ENCODE data around the gene SMIM5.

The SMIM5 gene

DNA sequence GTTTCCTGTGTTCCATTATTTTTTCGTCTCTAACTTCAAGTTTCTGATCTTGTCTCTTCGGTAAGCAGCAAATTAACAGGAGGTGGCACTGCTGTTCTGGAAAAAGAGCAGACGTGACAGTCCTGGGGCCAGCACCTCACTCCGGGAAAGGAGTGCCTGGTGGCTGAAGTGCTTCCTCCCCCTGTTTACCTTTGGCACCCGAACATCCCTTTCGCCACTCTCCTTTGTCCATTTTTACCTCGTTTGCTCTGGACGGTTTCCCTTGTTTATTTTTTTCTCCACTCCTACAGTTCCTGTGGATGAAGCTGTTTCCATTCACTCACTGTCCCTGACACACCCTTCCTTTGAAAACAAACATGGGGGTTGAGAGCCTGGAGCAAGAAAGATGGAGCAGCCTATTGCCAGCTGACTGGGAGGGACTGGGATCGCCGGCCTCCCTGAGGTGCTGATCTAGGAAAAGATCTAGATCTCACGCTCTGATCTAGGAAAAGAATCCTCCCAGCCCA, 46.5 kb downstream of the SMIM5 start:
- H3K36me3 ChIP-seq (ENCODE audit: insufficient read depth, low read length): peaks cover 24% of the 10 kb centered on the region
- no peak for DNase-seq (ENCODE audit: low read depth, low spot score)

DNA sequence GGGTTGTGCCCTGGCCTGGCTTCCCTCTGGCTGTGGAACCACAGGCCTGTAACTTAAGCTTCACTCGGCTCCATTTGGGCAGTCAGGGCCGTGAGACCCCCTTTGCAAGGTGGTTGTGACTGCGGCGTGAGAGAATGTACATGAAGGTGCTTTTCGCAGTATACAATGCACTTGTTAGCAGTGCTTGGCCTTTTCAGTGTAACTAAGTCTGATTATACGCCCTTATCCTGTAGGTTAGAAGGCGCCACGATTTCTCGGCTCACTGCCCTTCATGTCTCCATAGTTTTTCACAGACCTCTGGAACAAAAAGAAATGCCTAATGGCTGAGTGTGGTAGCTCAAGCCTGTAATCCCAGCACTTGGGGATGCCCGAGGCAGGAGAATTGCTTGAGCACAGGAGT, 47.2 kb downstream of the SMIM5 start:
- TF ChIP-seq EZH2 (IDR thresholded peaks at IDR 0.05) (no peak), FOXP2 (optimal IDR thresholded peaks at IDR 0.05; ENCODE audit: control extremely low read depth, extremely low read length, insufficient read depth) (no peak)
- H3K27ac ChIP-seq: no peak overlapping the region
- H3K9me3 ChIP-seq (ENCODE audit: low read depth, low read length): no peaks in the 10 kb centered on the region
- H3K9ac ChIP-seq (ENCODE audit: insufficient read length): no peak overlapping the region
- no peak overlapping the region for H3K4me3 ChIP-seq
- DNase-seq (ENCODE audit: low read depth, low spot score): no peak
- peaks cover 24% of the 10 kb centered on the region for H3K36me3 ChIP-seq (ENCODE audit: insufficient read depth, low read length)

More for the DNA sequence above, 46.5 kb downstream of the SMIM5 start:
- H3K4me3 ChIP-seq: no peak overlapping the region
- H3K27ac ChIP-seq: no peak overlapping the region
- TF ChIP-seq POLR2AphosphoS5 (IDR thresholded peaks at IDR 0.05; ENCODE audit: borderline replicate concordance, low read depth, low read length): no peak
- no peak for TF ChIP-seq FOXP2 (optimal IDR thresholded peaks at IDR 0.05; ENCODE audit: control extremely low read depth, extremely low read length, insufficient read depth)
- TF ChIP-seq EZH2 (IDR thresholded peaks at IDR 0.05): no peak
- H3K9me3 ChIP-seq (ENCODE audit: low read depth, low read length): no peaks in the 10 kb centered on the region
- no peak overlapping the region for H3K9ac ChIP-seq (ENCODE audit: insufficient read length)

GRCh38 chr17:75681289-75681688, 48.1 kb downstream of the SMIM5 start:
- no peak for DNase-seq (ENCODE audit: low read depth, low spot score)
- no peaks in the 10 kb centered on the region for H3K9me3 ChIP-seq (ENCODE audit: low read depth, low read length)
- H3K9ac ChIP-seq (ENCODE audit: insufficient read length): no peak overlapping the region
- H3K27ac ChIP-seq: peak overlapping the region; percentile 36
- peaks cover 24% of the 10 kb centered on the region for H3K36me3 ChIP-seq (ENCODE audit: insufficient read depth, low read length)
- H3K4me3 ChIP-seq: no peak overlapping the region
- TF ChIP-seq FOXP2 (optimal IDR thresholded peaks at IDR 0.05; ENCODE audit: control extremely low read depth, extremely low read length, insufficient read depth): no peak
- no peak for TF ChIP-seq EZH2 (IDR thresholded peaks at IDR 0.05)
- TF ChIP-seq POLR2AphosphoS5 (IDR thresholded peaks at IDR 0.05; ENCODE audit: borderline replicate concordance, low read depth, low read length): no peak

DNA sequence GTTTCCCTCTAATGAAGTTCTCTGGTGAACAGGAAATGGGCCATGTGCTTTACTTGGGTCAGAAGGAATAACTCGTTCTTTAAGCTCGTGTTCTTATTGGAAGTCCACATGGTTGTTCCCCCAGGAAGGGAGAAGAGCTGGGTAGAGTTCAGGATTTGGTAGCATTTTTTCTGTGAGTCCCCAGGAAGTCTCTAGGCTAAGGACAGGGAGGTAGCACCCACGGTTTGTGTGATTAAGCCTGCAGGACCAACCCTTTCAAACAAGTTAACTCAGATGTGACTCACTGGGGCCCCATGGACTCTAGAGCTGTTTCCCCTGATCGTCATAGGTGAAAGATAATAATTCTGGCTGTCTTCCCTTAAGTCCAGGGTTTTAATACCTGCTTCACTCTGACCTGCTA, 50.3 kb downstream of the SMIM5 start:
- DNase-seq (ENCODE audit: low read depth, low spot score): no peak
- no peak overlapping the region for H3K27ac ChIP-seq
- peaks cover 14% of the 10 kb centered on the region for H3K36me3 ChIP-seq (ENCODE audit: insufficient read depth, low read length)
- no peak for TF ChIP-seq POLR2AphosphoS5 (IDR thresholded peaks at IDR 0.05; ENCODE audit: borderline replicate concordance, low read depth, low read length)
- no peak for TF ChIP-seq FOXP2 (optimal IDR thresholded peaks at IDR 0.05; ENCODE audit: control extremely low read depth, extremely low read length, insufficient read depth)
- TF ChIP-seq EZH2 (IDR thresholded peaks at IDR 0.05): no peak
- H3K9ac ChIP-seq (ENCODE audit: insufficient read length): no peak overlapping the region
- no peaks in the 10 kb centered on the region for H3K9me3 ChIP-seq (ENCODE audit: low read depth, low read length)
- no peak overlapping the region for H3K4me3 ChIP-seq

DNA sequence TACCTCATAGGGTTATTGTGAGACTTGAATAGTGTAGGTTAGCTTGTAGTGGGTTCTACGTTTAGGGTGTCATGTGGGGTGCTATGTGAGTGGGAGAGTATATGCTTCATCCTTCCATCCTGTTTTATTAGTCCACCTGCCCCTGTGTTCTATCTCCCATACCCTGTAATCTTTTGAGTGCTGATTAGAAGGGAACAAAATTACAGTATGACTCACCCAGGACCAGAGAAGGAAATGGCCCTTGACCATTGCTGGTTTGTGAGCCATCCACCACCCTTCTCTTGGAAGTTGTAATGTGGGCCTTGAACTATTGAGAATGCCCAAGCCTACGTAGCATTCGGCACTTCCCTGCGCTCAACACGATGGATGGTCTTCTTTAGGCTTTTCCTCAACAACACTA, 51.0 kb downstream of the SMIM5 start:
- Histone ChIP-seq H3K9me3 (ENCODE audit: low read depth, low read length) (no peaks in the 10 kb centered on the region), H3K4me3 (no peak overlapping the region), H3K9ac (ENCODE audit: insufficient read length) (no peak overlapping the region), H3K27ac (no peak overlapping the region), H3K36me3 (ENCODE audit: insufficient read depth, low read length) (peaks cover 12% of the 10 kb centered on the region)
- TF ChIP-seq POLR2AphosphoS5 (IDR thresholded peaks at IDR 0.05; ENCODE audit: borderline replicate concordance, low read depth, low read length) (no peak), EZH2 (IDR thresholded peaks at IDR 0.05) (no peak), FOXP2 (optimal IDR thresholded peaks at IDR 0.05; ENCODE audit: control extremely low read depth, extremely low read length, insufficient read depth) (no peak)
- DNase-seq (ENCODE audit: low read depth, low spot score): no peak

GRCh38 chr17:75684924-75685323, 51.7 kb downstream of the SMIM5 start:
- no peak overlapping the region for H3K4me3 ChIP-seq
- no peak overlapping the region for H3K9ac ChIP-seq (ENCODE audit: insufficient read length)
- H3K27ac ChIP-seq: no peak overlapping the region
- peaks cover 9% of the 10 kb centered on the region for H3K36me3 ChIP-seq (ENCODE audit: insufficient read depth, low read length)
- TF ChIP-seq EZH2 (IDR thresholded peaks at IDR 0.05): no peak
- TF ChIP-seq FOXP2 (optimal IDR thresholded peaks at IDR 0.05; ENCODE audit: control extremely low read depth, extremely low read length, insufficient read depth): no peak
- TF ChIP-seq POLR2AphosphoS5 (IDR thresholded peaks at IDR 0.05; ENCODE audit: borderline replicate concordance, low read depth, low read length): no peak
- no peak for DNase-seq (ENCODE audit: low read depth, low spot score)
- no peaks in the 10 kb centered on the region for H3K9me3 ChIP-seq (ENCODE audit: low read depth, low read length)

GRCh38 chr17:75685499-75685898, 52.3 kb downstream of the SMIM5 start:
- Histone ChIP-seq H3K9me3 (ENCODE audit: low read depth, low read length) (no peaks in the 10 kb centered on the region), H3K4me3 (no peak overlapping the region), H3K9ac (ENCODE audit: insufficient read length) (no peak overlapping the region), H3K27ac (no peak overlapping the region), H3K36me3 (ENCODE audit: insufficient read depth, low read length) (peaks cover 9% of the 10 kb centered on the region)
- no peak for DNase-seq (ENCODE audit: low read depth, low spot score)
- TF ChIP-seq EZH2 (IDR thresholded peaks at IDR 0.05): no peak
- no peak for TF ChIP-seq POLR2AphosphoS5 (IDR thresholded peaks at IDR 0.05; ENCODE audit: borderline replicate concordance, low read depth, low read length)
- no peak for TF ChIP-seq FOXP2 (optimal IDR thresholded peaks at IDR 0.05; ENCODE audit: control extremely low read depth, extremely low read length, insufficient read depth)

DNA sequence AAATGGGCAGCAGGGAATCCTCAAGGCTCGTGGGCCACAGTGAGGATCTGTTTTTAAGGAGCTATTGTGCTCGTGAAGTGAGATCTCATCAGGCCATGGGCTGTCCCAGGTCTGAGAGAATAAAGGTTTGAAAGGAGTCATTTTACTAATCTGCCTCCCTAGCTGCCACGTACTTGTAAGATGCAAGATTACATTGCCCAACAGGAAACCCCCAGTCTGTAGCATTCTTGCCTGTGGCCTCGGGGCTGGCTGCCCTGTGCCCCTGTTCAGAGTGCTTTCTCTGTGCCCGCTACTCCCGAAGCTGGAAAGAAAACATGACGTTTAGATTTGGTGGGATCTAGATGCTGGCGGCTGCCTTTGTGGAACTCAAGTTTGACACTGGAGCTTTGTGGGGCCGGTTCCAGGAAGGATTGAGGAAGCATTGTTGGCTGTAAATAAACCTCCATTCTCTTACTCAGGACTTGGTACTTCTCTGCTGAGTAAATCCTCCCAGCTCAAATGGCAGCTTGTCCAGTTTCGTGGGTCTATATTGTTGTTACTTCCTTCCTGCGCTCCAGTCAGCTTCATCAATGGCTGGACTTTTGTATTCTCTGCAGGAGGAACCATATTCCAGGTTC, 55.1 kb downstream of the SMIM5 start:
- no peak for TF ChIP-seq EZH2 (IDR thresholded peaks at IDR 0.05)
- TF ChIP-seq FOXP2 (optimal IDR thresholded peaks at IDR 0.05; ENCODE audit: control extremely low read depth, extremely low read length, insufficient read depth): no peak
- TF ChIP-seq POLR2AphosphoS5 (IDR thresholded peaks at IDR 0.05; ENCODE audit: borderline replicate concordance, low read depth, low read length): no peak
- no peak for DNase-seq (ENCODE audit: low read depth, low spot score)
- Histone ChIP-seq H3K36me3 (ENCODE audit: insufficient read depth, low read length) (peaks cover 4% of the 10 kb centered on the region; the same call in 1 of the 2 replicates), H3K9ac (ENCODE audit: insufficient read length) (no peak overlapping the region), H3K27ac (no peak overlapping the region), H3K4me3 (no peak overlapping the region), H3K9me3 (ENCODE audit: low read depth, low read length) (no peaks in the 10 kb centered on the region)

GRCh38 chr17:75689441-75689873, 56.2 kb downstream of the SMIM5 start:
- Histone ChIP-seq H3K27ac (no peak overlapping the region), H3K9ac (ENCODE audit: insufficient read length) (no peak overlapping the region), H3K36me3 (ENCODE audit: insufficient read depth, low read length) (peaks cover 11% of the 10 kb centered on the region), H3K4me3 (no peak overlapping the region), H3K9me3 (ENCODE audit: low read depth, low read length) (no peaks in the 10 kb centered on the region)
- no peak for TF ChIP-seq POLR2AphosphoS5 (IDR thresholded peaks at IDR 0.05; ENCODE audit: borderline replicate concordance, low read depth, low read length)
- DNase-seq (ENCODE audit: low read depth, low spot score): no peak
